ENCODE results near the gene TNKS1BP1. TPM values are rescaled to one million over a fixed set of nuclear protein-coding genes. Genes with fewer than 3 reads are reported as not detected.

TNKS1BP1 gene
- total RNA-seq, 1 experiment from 2014 or later, result 120 TPM

- ChIA-PET POLR2A (no interaction called here), CTCF (no interaction called here)
- no peak for TF ChIP-seq CTCF (IDR thresholded peaks at IDR 0.05; ENCODE audit: insufficient read depth in 1 of 2, low read depth in 1 of 2, low read length in 1 of 2, severe bottlenecking in 1 of 2, unreplicated experiment in 1 of 2)
- H3K9me3 ChIP-seq, result no peaks in the 10 kb centered on the region
- Mint-ChIP-seq H3K27me3 (ENCODE audit: insufficient read depth, unreplicated experiment) (no peaks in the 10 kb centered on the region), H3K4me1 (ENCODE audit: low read depth, unreplicated experiment) (peaks cover 14% of the 10 kb centered on the region), H3K27ac (ENCODE audit: unreplicated experiment) (no peak overlapping the region), H3K9me3 (ENCODE audit: unreplicated experiment) (no peaks in the 10 kb centered on the region), H3K4me3 (ENCODE audit: unreplicated experiment) (no peak overlapping the region), H3K36me3 (ENCODE audit: insufficient read depth, unreplicated experiment) (peaks cover 44% of the 10 kb centered on the region)
- peaks cover 15% of the 10 kb centered on the region for H3K36me3 ChIP-seq (ENCODE audit: control insufficient read depth, insufficient read depth, low read length)
- intact Hi-C loops (cut with micrococcal nuclease; ENCODE audit: unreplicated experiment), result no loop called here
- peaks cover 44% of the 10 kb centered on the region for H3K4me1 ChIP-seq
- H3K4me3 ChIP-seq (ENCODE audit: low read depth, low read length), result no peak overlapping the region
- H3K27me3 ChIP-seq (replicated peaks; ENCODE audit: control insufficient read depth, insufficient read depth, low read length), result no peaks in the 10 kb centered on the region
- DNase-seq, result no peak
- BruUV-seq (replicated peaks), result no TSS peak
These were observed 10.4 kb downstream of the TNKS1BP1 start for GRCh38 chr11:57314221-57314973.

- Histone ChIP-seq H3K27me3 (replicated peaks; ENCODE audit: control insufficient read depth, insufficient read depth, low read length) (no peaks in the 10 kb centered on the region), H3K4me1 (peaks cover 44% of the 10 kb centered on the region), H3K36me3 (ENCODE audit: control insufficient read depth, insufficient read depth, low read length) (peaks cover 17% of the 10 kb centered on the region), H3K9me3 (no peaks in the 10 kb centered on the region), H3K4me3 (ENCODE audit: low read depth, low read length) (no peak overlapping the region)
- Mint-ChIP-seq H3K27me3 (ENCODE audit: insufficient read depth, unreplicated experiment) (no peaks in the 10 kb centered on the region), H3K27ac (ENCODE audit: unreplicated experiment) (no peak overlapping the region), H3K36me3 (ENCODE audit: insufficient read depth, unreplicated experiment) (peaks cover 44% of the 10 kb centered on the region), H3K4me1 (ENCODE audit: low read depth, unreplicated experiment) (peaks cover 21% of the 10 kb centered on the region), H3K4me3 (ENCODE audit: unreplicated experiment) (no peak overlapping the region), H3K9me3 (ENCODE audit: unreplicated experiment) (no peaks in the 10 kb centered on the region)
- ChIA-PET POLR2A (no interaction called here), CTCF (no interaction called here)
- TF ChIP-seq CTCF (IDR thresholded peaks at IDR 0.05; ENCODE audit: insufficient read depth in 1 of 2, low read depth in 1 of 2, low read length in 1 of 2, severe bottlenecking in 1 of 2, unreplicated experiment in 1 of 2), result no peak
- DNase-seq, result no peak
- BruUV-seq (replicated peaks), result no TSS peak
- intact Hi-C loops (cut with micrococcal nuclease; ENCODE audit: unreplicated experiment), result no loop called here
These were observed 11.0 kb downstream of the TNKS1BP1 start for GRCh38 chr11:57313788-57314135.

GRCh38 chr11:57313071-57313787, 11.5 kb downstream of the TNKS1BP1 start:
- peaks cover 26% of the 10 kb centered on the region for H3K4me1 Mint-ChIP-seq (ENCODE audit: low read depth, unreplicated experiment)
- POLR2A ChIA-PET, result no interaction called here
- H3K27ac Mint-ChIP-seq (ENCODE audit: unreplicated experiment), result no peak overlapping the region
- peaks cover 49% of the 10 kb centered on the region for H3K36me3 Mint-ChIP-seq (ENCODE audit: insufficient read depth, unreplicated experiment)
- Histone ChIP-seq H3K36me3 (ENCODE audit: control insufficient read depth, insufficient read depth, low read length) (peaks cover 16% of the 10 kb centered on the region), H3K9me3 (no peaks in the 10 kb centered on the region), H3K4me3 (ENCODE audit: low read depth, low read length) (no peak overlapping the region), H3K27me3 (replicated peaks; ENCODE audit: control insufficient read depth, insufficient read depth, low read length) (no peaks in the 10 kb centered on the region), H3K4me1 (peaks cover 43% of the 10 kb centered on the region)
- BruUV-seq (replicated peaks), result no TSS peak
- CTCF ChIA-PET, result interaction anchor here (2.1 kb wide), 1 partner anchor 11 kb away, joined by 9 read pairs; the partner anchor contains the start of gene TNKS1BP1
- no peaks in the 10 kb centered on the region for H3K27me3 Mint-ChIP-seq (ENCODE audit: insufficient read depth, unreplicated experiment)
- intact Hi-C loops (cut with micrococcal nuclease; ENCODE audit: unreplicated experiment), result no loop called here
- H3K9me3 Mint-ChIP-seq (ENCODE audit: unreplicated experiment), result no peaks in the 10 kb centered on the region
- TF ChIP-seq CTCF (IDR thresholded peaks at IDR 0.05; ENCODE audit: insufficient read depth in 1 of 2, low read depth in 1 of 2, low read length in 1 of 2, severe bottlenecking in 1 of 2, unreplicated experiment in 1 of 2), result no peak
- H3K4me3 Mint-ChIP-seq (ENCODE audit: unreplicated experiment), result no peak overlapping the region
- no peak for DNase-seq

Measured in Caco-2 (cell line).